ENCODE data around the gene ESD. TPM values are rescaled to one million over a fixed set of nuclear protein-coding genes. Genes with fewer than 3 reads are reported as not detected.

Gene ESD
- total and polyA plus RNA-seq, 2 of the 13 experiments (the other 11 are each of a cell fraction or from before 2014, with no cell fraction given): 118 to 147 TPM

DNA sequence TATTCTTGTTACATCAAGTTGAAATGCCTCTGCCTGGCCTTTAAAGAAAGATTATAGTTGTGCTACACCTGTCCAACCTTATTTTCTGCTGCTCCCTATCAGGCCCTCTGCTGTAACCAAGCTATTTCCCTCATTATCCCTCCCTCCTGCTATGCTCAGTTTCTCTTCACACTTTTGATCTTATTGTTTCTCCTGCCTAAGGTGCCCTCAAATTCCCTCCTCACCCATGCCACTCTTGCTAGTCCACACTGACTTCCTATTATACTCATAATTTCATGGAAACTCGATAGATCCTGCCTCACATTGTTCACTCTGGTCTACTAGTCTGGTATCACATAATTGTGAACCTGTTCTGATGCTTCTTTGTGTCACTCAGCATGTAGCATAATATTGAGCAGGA is 19.4 kb upstream of the ESD start (continued):
- TF ChIP-seq, protein P1, sequence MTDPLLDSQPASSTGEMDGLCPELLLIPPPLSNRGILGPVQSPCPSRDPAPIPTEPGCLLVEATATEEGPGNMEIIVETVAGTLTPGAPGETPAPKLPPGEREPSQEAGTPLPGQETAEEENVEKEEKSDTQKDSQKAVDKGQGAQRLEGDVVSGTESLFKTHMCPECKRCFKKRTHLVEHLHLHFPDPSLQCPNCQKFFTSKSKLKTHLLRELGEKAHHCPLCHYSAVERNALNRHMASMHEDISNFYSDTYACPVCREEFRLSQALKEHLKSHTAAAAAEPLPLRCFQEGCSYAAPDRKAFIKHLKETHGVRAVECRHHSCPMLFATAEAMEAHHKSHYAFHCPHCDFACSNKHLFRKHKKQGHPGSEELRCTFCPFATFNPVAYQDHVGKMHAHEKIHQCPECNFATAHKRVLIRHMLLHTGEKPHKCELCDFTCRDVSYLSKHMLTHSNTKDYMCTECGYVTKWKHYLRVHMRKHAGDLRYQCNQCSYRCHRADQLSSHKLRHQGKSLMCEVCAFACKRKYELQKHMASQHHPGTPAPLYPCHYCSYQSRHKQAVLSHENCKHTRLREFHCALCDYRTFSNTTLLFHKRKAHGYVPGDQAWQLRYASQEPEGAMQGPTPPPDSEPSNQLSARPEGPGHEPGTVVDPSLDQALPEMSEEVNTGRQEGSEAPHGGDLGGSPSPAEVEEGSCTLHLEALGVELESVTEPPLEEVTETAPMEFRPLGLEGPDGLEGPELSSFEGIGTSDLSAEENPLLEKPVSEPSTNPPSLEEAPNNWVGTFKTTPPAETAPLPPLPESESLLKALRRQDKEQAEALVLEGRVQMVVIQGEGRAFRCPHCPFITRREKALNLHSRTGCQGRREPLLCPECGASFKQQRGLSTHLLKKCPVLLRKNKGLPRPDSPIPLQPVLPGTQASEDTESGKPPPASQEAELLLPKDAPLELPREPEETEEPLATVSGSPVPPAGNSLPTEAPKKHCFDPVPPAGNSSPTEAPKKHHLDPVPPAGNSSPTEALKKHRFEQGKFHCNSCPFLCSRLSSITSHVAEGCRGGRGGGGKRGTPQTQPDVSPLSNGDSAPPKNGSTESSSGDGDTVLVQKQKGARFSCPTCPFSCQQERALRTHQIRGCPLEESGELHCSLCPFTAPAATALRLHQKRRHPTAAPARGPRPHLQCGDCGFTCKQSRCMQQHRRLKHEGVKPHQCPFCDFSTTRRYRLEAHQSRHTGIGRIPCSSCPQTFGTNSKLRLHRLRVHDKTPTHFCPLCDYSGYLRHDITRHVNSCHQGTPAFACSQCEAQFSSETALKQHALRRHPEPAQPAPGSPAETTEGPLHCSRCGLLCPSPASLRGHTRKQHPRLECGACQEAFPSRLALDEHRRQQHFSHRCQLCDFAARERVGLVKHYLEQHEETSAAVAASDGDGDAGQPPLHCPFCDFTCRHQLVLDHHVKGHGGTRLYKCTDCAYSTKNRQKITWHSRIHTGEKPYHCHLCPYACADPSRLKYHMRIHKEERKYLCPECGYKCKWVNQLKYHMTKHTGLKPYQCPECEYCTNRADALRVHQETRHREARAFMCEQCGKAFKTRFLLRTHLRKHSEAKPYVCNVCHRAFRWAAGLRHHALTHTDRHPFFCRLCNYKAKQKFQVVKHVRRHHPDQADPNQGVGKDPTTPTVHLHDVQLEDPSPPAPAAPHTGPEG (CRISPR knock-in tag; IDR thresholded peaks at IDR 0.05): no peak

DNA sequence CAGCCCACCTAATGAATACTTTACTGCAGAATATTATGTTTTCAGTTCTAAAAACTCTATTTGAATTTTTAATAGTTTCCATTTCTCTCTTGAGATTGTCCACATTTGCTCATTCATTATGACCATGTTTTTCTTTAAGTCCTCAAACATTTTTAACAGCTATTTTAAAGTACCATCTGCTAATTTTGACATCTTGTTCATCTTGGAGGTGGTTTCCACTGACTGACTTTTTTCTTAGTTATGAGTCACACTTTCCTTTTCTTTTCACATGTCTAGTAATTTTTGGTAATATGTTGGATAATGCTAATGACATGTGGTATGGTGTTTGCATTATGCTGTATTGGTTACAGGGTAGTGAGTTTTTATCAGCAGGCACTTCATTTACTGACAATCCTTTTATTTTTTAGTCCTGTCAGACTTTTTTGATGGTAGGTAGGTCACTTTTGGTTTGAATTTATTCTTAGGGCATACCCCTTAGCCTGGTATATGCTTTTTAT is 15.4 kb upstream of the ESD start:
- H4K20me1 ChIP-seq (ENCODE audit: insufficient read depth, low read length): no peaks in the 10 kb centered on the region
- intact Hi-C loops (cut with micrococcal nuclease; ENCODE audit: unreplicated experiment): no loop called here
- TF ChIP-seq SMARCC2 (IDR thresholded peaks at IDR 0.05) (no peak), NFE2L2 (IDR thresholded peaks at IDR 0.05; ENCODE audit: low read length) (no peak), SP1 (IDR thresholded peaks at IDR 0.05) (no peak), SP1 (CRISPR knock-in tag; IDR thresholded peaks at IDR 0.05) (no peak), ZNF678 (CRISPR knock-in tag; IDR thresholded peaks at IDR 0.05) (no peak), PAX8 (CRISPR knock-in tag; IDR thresholded peaks at IDR 0.05; ENCODE audit: borderline replicate concordance) (no peak), ZSCAN29 (CRISPR knock-in tag; conservative IDR thresholded peaks at IDR 0.05) (no peak), ETV6 (CRISPR knock-in tag; conservative IDR thresholded peaks at IDR 0.05) (no peak), MATR3 (CRISPR knock-in tag; IDR thresholded peaks at IDR 0.05) (no peak), ZNF616 (CRISPR knock-in tag; IDR thresholded peaks at IDR 0.05; ENCODE audit: low read depth) (no peak)
- in situ Hi-C loops (cut with HindIII; ENCODE audit: extremely low pct_ligation_motif_present, low pct_unique_long_range_greater_than_20kb): no loop called here
- H3K9me3 ChIP-seq (ENCODE audit: low read length): peaks cover 3% of the 10 kb centered on the region
- no peak overlapping the region for H3K4me3 ChIP-seq (replicated peaks in 1 of 3; ENCODE audit: insufficient read depth in 1 of 3, low read depth in 2 of 3, low read length in 3 of 3)
- CTCF ChIA-PET (ENCODE audit: low intra/inter-chr PET ratio, low total read pairs): no interaction called here
- no peak for ATAC-seq
- no TSS peak for BruUV-seq (replicated peaks)
- FAIRE-seq: no peak
- no peak overlapping the region for H3K9ac ChIP-seq (ENCODE audit: insufficient read depth, low read depth, low read length)
- no peak for DNase-seq (ENCODE audit: low spot score)
- no peaks in the 10 kb centered on the region for H3K36me3 ChIP-seq (replicated peaks in 1 of 2; ENCODE audit: control insufficient read depth in 1 of 2, insufficient read depth in 2 of 2, low read length in 2 of 2)
- POLR2A ChIA-PET: no interaction called here
- no peaks in the 10 kb centered on the region for H3K79me2 ChIP-seq (ENCODE audit: insufficient read depth, low read length)
- no peaks in the 10 kb centered on the region; a peak in 1 of 5 replicates for H3K27me3 ChIP-seq (ENCODE audit: control insufficient read depth in 1 of 2, insufficient read depth in 2 of 2, low read length in 2 of 2)
- H3K4me2 ChIP-seq (ENCODE audit: low read depth, low read length): no peak overlapping the region
- H3K4me1 ChIP-seq (ENCODE audit: insufficient read depth, low read length): no peaks in the 10 kb centered on the region
- H3K27ac ChIP-seq (ENCODE audit: extremely low read length, insufficient read depth, low read length): no peak overlapping the region
- no peak overlapping the region for H2AFZ ChIP-seq (ENCODE audit: low read length)
